Measurements from ENCODE around the gene BACH2.

- TF ChIP-seq, protein P1, sequence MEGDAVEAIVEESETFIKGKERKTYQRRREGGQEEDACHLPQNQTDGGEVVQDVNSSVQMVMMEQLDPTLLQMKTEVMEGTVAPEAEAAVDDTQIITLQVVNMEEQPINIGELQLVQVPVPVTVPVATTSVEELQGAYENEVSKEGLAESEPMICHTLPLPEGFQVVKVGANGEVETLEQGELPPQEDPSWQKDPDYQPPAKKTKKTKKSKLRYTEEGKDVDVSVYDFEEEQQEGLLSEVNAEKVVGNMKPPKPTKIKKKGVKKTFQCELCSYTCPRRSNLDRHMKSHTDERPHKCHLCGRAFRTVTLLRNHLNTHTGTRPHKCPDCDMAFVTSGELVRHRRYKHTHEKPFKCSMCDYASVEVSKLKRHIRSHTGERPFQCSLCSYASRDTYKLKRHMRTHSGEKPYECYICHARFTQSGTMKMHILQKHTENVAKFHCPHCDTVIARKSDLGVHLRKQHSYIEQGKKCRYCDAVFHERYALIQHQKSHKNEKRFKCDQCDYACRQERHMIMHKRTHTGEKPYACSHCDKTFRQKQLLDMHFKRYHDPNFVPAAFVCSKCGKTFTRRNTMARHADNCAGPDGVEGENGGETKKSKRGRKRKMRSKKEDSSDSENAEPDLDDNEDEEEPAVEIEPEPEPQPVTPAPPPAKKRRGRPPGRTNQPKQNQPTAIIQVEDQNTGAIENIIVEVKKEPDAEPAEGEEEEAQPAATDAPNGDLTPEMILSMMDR (IDR thresholded peaks at IDR 0.05) = no peak
- TF ChIP-seq POLR2A (IDR thresholded peaks at IDR 0.05) (no peak), EP300 (IDR thresholded peaks at IDR 0.05) (no peak)
Observed at GRCh38 chr6:90193359-90193758, 103.3 kb downstream of the BACH2 start.
